Prostate gland (tissue), 2 donors: ENCODE measurements around the gene CXADR. TPM values are rescaled to one million over a fixed set of nuclear protein-coding genes. Genes with fewer than 3 reads are reported as not detected.

ENCODE experiments used
- DNase-seq: peaks from one replicate; pipeline ENCODE4 v3.0.0-alpha.2; 2019; ENCODE audit warnings: low spot score
- H3K27ac ChIP-seq, 2 donors: fragments of 200-600 bp; sonication (generic); 2 replicates each; pipeline ENCODE4 v1.5.1; 2017 to 2019
- H3K27me3 ChIP-seq: fragments of 200-600 bp; sonication (generic); replicated peaks from 2 replicates; pipeline ENCODE4 v1.5.1; 2019; ENCODE audit not compliant: insufficient read depth
- H3K36me3 ChIP-seq, 2 donors: fragments of 200-600 bp; sonication (generic); 1 replicate in 1 of 2; 2 replicates in 1 of 2; pipeline versions ENCODE4 v1.5.1 to v1.8.1; 2017 to 2019
- H3K4me1 ChIP-seq: fragments of 200-600 bp; sonication (generic); replicated peaks from 2 replicates; pipeline ENCODE4 v1.5.1; 2019
- H3K4me3 ChIP-seq, 2 donors: fragments of 200-600 bp; sonication (generic); 2 replicates each; pipeline ENCODE4 v1.5.1; 2017 to 2019
- H3K9me3 ChIP-seq: fragments of 200-600 bp; sonication (generic); 2 replicates; pipeline ENCODE4 v1.5.1; 2017
- POLR2A ChIP-seq: fragments of 450-650 bp; IDR thresholded peaks from one replicate; pipeline ENCODE4 v1.6.1; 2016; ENCODE audit warnings: antibody characterized with exemption, mild to moderate bottlenecking
- POLR2AphosphoS5 ChIP-seq: sonication (generic); formaldehyde crosslinking; IDR thresholded peaks from one replicate; pipeline ENCODE4 v1.6.1; 2017; ENCODE audit warnings: antibody characterized with exemption
- WGBS: methylation state at CpG from one replicate; pipeline ENCODE4 v1.1.5; 2018; 5-methylcytosine and 5-hydroxymethylcytosine counted together
- intact Hi-C: fragments of 100-400 bp; cut with DNase I; formaldehyde crosslinking; loops from one replicate; pipeline ENCODE4 v1.14.2; 2022
- total RNA-seq, 2 donors: library from RNA; depleted of rRNA; stranded (reverse); fragments of >200 nt; gene quantifications; one replicate each; pipeline ENCODE4 v1.1.0, GENCODE V29; 2016
- TF ChIP-seq, protein P1 (sequence below), 4 experiments: fragments of 200-600 bp in 2 of 4; fragments of 450-650 bp in 2 of 4; sonication (generic) in 2 of 4; IDR thresholded peaks; 1 replicate in 3 of 4; 2 replicates in 1 of 4; pipeline ENCODE4 v1.5.1; 2016 to 2019; ENCODE audit warnings: antibody characterized with exemption in 4 of 4, mild to moderate bottlenecking in 2 of 4, moderate library complexity in 2 of 4

CXADR gene
- total RNA-seq, 2 donors from 2014 or later, result 93.0 to 127 TPM

DNA sequence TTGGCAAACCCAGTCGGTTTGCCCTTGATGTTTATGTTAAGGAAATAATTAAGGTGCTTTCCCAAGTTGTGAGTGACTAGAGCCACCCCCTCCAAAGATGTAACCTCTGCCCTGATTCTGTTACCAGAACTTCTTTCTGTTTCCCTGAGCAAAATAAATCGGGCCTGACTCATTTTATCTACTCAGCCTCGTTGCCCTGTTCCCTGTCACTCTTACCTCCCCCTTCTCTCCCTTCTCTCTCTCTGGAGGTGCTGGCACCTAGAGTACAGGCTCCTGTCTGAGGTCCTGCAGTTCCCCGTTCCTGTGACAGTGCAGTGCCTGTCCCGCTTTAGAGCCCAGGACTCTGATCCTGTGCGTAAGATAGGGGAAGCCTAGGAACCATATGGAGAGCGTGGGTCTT, 35.4 kb downstream of the CXADR start:
- Histone ChIP-seq H3K27me3 (no peaks in the 10 kb centered on the region), H3K4me1 (no peaks in the 10 kb centered on the region), H3K27ac (no peak overlapping the region), H3K36me3 (no peaks in the 10 kb centered on the region), H3K9me3 (no peaks in the 10 kb centered on the region), H3K4me3 (no peak overlapping the region)
- no peak for TF ChIP-seq POLR2AphosphoS5
- TF ChIP-seq POLR2A, result no peak
- TF ChIP-seq, protein P1, sequence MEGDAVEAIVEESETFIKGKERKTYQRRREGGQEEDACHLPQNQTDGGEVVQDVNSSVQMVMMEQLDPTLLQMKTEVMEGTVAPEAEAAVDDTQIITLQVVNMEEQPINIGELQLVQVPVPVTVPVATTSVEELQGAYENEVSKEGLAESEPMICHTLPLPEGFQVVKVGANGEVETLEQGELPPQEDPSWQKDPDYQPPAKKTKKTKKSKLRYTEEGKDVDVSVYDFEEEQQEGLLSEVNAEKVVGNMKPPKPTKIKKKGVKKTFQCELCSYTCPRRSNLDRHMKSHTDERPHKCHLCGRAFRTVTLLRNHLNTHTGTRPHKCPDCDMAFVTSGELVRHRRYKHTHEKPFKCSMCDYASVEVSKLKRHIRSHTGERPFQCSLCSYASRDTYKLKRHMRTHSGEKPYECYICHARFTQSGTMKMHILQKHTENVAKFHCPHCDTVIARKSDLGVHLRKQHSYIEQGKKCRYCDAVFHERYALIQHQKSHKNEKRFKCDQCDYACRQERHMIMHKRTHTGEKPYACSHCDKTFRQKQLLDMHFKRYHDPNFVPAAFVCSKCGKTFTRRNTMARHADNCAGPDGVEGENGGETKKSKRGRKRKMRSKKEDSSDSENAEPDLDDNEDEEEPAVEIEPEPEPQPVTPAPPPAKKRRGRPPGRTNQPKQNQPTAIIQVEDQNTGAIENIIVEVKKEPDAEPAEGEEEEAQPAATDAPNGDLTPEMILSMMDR (IDR thresholded peaks at IDR 0.05), result no peak
- intact Hi-C loops, result no loop called here
- DNase-seq, result no peak
- 71% methylated on average over 7 of the region's 7 CpGs for WGBS

- Histone ChIP-seq H3K9me3 (no peaks in the 10 kb centered on the region), H3K27ac (no peak overlapping the region), H3K36me3 (no peaks in the 10 kb centered on the region), H3K27me3 (no peaks in the 10 kb centered on the region), H3K4me1 (no peaks in the 10 kb centered on the region), H3K4me3 (no peak overlapping the region)
- no peak for DNase-seq
- intact Hi-C loops, result loop anchor here (10.0 kb wide), 1 partner anchor 56 kb away; no protein-coding TSS in a partner anchor
- no peak for TF ChIP-seq POLR2AphosphoS5
- TF ChIP-seq, protein P1 (IDR thresholded peaks at IDR 0.05), result no peak
- TF ChIP-seq POLR2A, result no peak
- 77% methylated on average over 5 of the region's 5 CpGs for WGBS
These were observed 37.9 kb downstream of the CXADR start for GRCh38 chr21:17550671-17551308.

DNA sequence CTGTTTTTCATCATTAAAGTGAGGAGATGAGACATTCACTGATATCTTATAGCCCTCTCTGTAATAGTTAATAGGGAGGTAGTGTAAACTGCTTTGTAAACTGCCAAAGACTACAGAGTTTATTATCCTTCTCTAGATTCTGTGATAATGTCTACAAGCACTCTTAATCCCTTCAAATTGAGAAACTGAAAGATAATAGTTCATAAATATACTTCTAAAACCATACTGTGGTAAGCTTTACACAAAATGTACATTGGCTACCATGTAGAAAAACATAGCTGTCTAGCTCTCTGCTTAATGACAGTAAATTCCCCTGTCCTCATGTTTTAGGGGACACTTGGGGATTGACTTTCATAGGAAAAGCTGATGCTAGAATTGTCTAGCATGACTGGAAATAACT, 39.6 kb downstream of the CXADR start:
- intact Hi-C loops, result loop anchor here (10.0 kb wide), 1 partner anchor 58 kb away; no protein-coding TSS in a partner anchor
- Histone ChIP-seq H3K4me1 (no peaks in the 10 kb centered on the region), H3K27ac (no peak overlapping the region), H3K27me3 (no peaks in the 10 kb centered on the region), H3K4me3 (no peak overlapping the region), H3K36me3 (no peaks in the 10 kb centered on the region), H3K9me3 (no peaks in the 10 kb centered on the region)
- TF ChIP-seq POLR2AphosphoS5 (no peak), POLR2A (no peak)
- TF ChIP-seq, protein P1 (IDR thresholded peaks at IDR 0.05), result no peak
- no peak for DNase-seq

- Histone ChIP-seq H3K9me3 (no peaks in the 10 kb centered on the region), H3K4me3 (no peak overlapping the region), H3K4me1 (no peaks in the 10 kb centered on the region), H3K36me3 (no peaks in the 10 kb centered on the region), H3K27ac (no peak overlapping the region), H3K27me3 (no peaks in the 10 kb centered on the region)
- DNase-seq, result no peak
- 77% methylated on average over 2 of the region's 2 CpGs for WGBS
- TF ChIP-seq, protein P1 (IDR thresholded peaks at IDR 0.05), result no peak
- TF ChIP-seq POLR2AphosphoS5 (no peak), POLR2A (no peak)
- intact Hi-C loops, result loop anchor here (10.0 kb wide), 1 partner anchor 59 kb away; no protein-coding TSS in a partner anchor
These were observed 41.3 kb downstream of the CXADR start for GRCh38 chr21:17554120-17554519.
